Loucy (cell line): ENCODE data around the gene WDR83.

Source experiments
- H2AFZ ChIP-seq: fragments of 200-600 bp; sonication (generic); 2 replicates; pipeline ENCODE4 v1.6.0; 2016; ENCODE audit warnings: antibody characterized with exemption, mild to moderate bottlenecking, low read length, moderate library complexity
- H3F3A ChIP-seq: fragments of 200-600 bp; 2 replicates; pipeline ENCODE4 v1.6.0; 2016; ENCODE audit warnings: antibody characterized with exemption, low read depth, mild to moderate bottlenecking
- H3K27me3 ChIP-seq: fragments of 200-600 bp; sonication (generic); 2 replicates; pipeline ENCODE4 v1.6.1; 2014; ENCODE audit warnings: low read length, mild to moderate bottlenecking; ENCODE audit not compliant: insufficient read depth, poor library complexity, severe bottlenecking
- H3K36me3 ChIP-seq: fragments of 200-600 bp; sonication (generic); 2 replicates; pipeline ENCODE4 v1.6.1; 2016; ENCODE audit warnings: low read length; ENCODE audit not compliant: insufficient read depth
- H3K4me1 ChIP-seq: fragments of 200-600 bp; sonication (generic); 2 replicates; pipeline ENCODE4 v1.5.1; 2014; ENCODE audit warnings: low read length, mild to moderate bottlenecking; ENCODE audit not compliant: insufficient read depth, poor library complexity, severe bottlenecking
- H3K4me2 ChIP-seq: fragments of 200-600 bp; sonication (generic); 2 replicates; pipeline ENCODE4 v1.6.0; 2014; ENCODE audit warnings: antibody characterized with exemption, low read length, low read depth, mild to moderate bottlenecking; ENCODE audit not compliant: poor library complexity, severe bottlenecking
- H3K4me3 ChIP-seq: fragments of 200-600 bp; sonication (generic); 2 replicates; pipeline ENCODE4 v1.5.1; 2014; ENCODE audit warnings: low read length, mild to moderate bottlenecking, mixed read lengths; ENCODE audit not compliant: poor library complexity, severe bottlenecking
- H3K79me2 ChIP-seq: fragments of 200-600 bp; sonication (generic); 2 replicates; pipeline ENCODE4 v1.6.1; 2014; ENCODE audit warnings: low read length; ENCODE audit not compliant: insufficient read depth
- H3K9ac ChIP-seq: fragments of 200-600 bp; sonication (generic); 2 replicates; pipeline ENCODE4 v1.6.0; 2014; ENCODE audit warnings: mild to moderate bottlenecking, low read depth, low read length, moderate library complexity; ENCODE audit not compliant: poor library complexity, severe bottlenecking
- H3K9me2 ChIP-seq: fragments of 200-600 bp; sonication (generic); replicated peaks from 2 replicates; pipeline ENCODE4 v1.6.1; 2016; ENCODE audit warnings: low read depth, low read length, mixed read lengths
- H3K9me3 ChIP-seq: fragments of 200-600 bp; sonication (generic); 2 replicates; pipeline ENCODE4 v1.6.1; 2014; ENCODE audit warnings: mild to moderate bottlenecking, antibody characterized with exemption, low read length, low read depth; ENCODE audit not compliant: insufficient read depth
- H4K20me1 ChIP-seq: fragments of 200-600 bp; sonication (generic); 2 replicates; pipeline ENCODE4 v1.6.0; 2014; ENCODE audit warnings: antibody characterized with exemption, low read length, mild to moderate bottlenecking; ENCODE audit not compliant: insufficient read depth, poor library complexity, severe bottlenecking
- CTCF ChIP-seq: fragments of 200-600 bp; sonication (generic); conservative IDR thresholded peaks from 2 replicates; pipeline ENCODE4 v1.5.1; 2014; ENCODE audit warnings: mild to moderate bottlenecking, antibody characterized with exemption, low read length
- EZH2phosphoT487 ChIP-seq: fragments of 200-600 bp; IDR thresholded peaks from 2 replicates; pipeline ENCODE4 v1.6.1; 2018; ENCODE audit warnings: antibody characterized with exemption, mild to moderate bottlenecking, moderate library complexity, borderline replicate concordance

Gene WDR83

GRCh38 chr19:12723381-12723640 lies 56.7 kb downstream of the WDR83 start:
- H3K36me3 ChIP-seq: peaks cover 18% of the 10 kb centered on the region; the same call in 1 of the 2 replicates
- H3K79me2 ChIP-seq: peaks cover 51% of the 10 kb centered on the region
- H3K4me2 ChIP-seq: peak overlapping the region; percentile 95
- no peaks in the 10 kb centered on the region for H3K27me3 ChIP-seq
- H3F3A ChIP-seq: no peaks in the 10 kb centered on the region
- H4K20me1 ChIP-seq: peaks cover 32% of the 10 kb centered on the region
- H3K9ac ChIP-seq: peak overlapping the region; percentile 99
- H3K9me3 ChIP-seq: no peaks in the 10 kb centered on the region
- TF ChIP-seq EZH2phosphoT487: no peak
- TF ChIP-seq CTCF: no peak
- peaks cover 26% of the 10 kb centered on the region for H3K4me1 ChIP-seq
- peak overlapping the region; percentile 88 for H2AFZ ChIP-seq
- no peaks in the 10 kb centered on the region for H3K9me2 ChIP-seq
- H3K4me3 ChIP-seq: peak overlapping the region; percentile 94

GRCh38 chr19:12723641-12724426 lies 57.2 kb downstream of the WDR83 start, which contains the start of gene TNPO2:
TNPO2 (minus strand) TSS chr19:12723932; CDS start chr19:12720977, 2,955 bp downstream.
- Histone ChIP-seq H3K79me2 (peaks cover 50% of the 10 kb centered on the region), H3K36me3 (peaks cover 17% of the 10 kb centered on the region; the same call in 1 of the 2 replicates), H3K9ac (peak within 1 kb of the TSS; percentile 99), H2AFZ (peak within 1 kb of the TSS; percentile 88), H3F3A (no peaks in the 10 kb centered on the region), H3K9me2 (no peaks in the 10 kb centered on the region), H3K9me3 (no peaks in the 10 kb centered on the region), H3K4me1 (peaks cover 26% of the 10 kb centered on the region), H3K27me3 (no peaks in the 10 kb centered on the region), H3K4me2 (peak within 1 kb of the TSS; percentile 95), H4K20me1 (peaks cover 29% of the 10 kb centered on the region), H3K4me3 (peak within 1 kb of the TSS; percentile 94)
- TF ChIP-seq CTCF (no peak), EZH2phosphoT487 (no peak)
